Peyer's patch (tissue), 4 donors: ENCODE data around the gene AHI1.

Source experiments
- CTCF ChIP-seq, 6 experiments: fragments of 450-650 bp in 4 of 6; fragments of 200-600 bp in 2 of 6; sonication (generic) in 1 of 6; IDR thresholded peaks; one replicate each; pipeline ENCODE4 v1.5.1; 2017 to 2019; ENCODE audit warnings: antibody characterized with exemption in 6 of 6, mild to moderate bottlenecking in 3 of 6, moderate library complexity in 1 of 6
- POLR2A ChIP-seq, 2 donors: fragments of 450-650 bp; IDR thresholded peaks; one replicate each; pipeline ENCODE4 v1.5.1; 2017; ENCODE audit warnings: antibody characterized with exemption in 2 of 2, mild to moderate bottlenecking in 2 of 2, moderate library complexity in 2 of 2

- TF ChIP-seq CTCF (IDR thresholded peaks at IDR 0.05) (no peak), POLR2A (IDR thresholded peaks at IDR 0.05) (no peak)
Observed at GRCh38 chr6:135397172-135397952, 100.2 kb downstream of the AHI1 start.
